ENCODE measurements around the gene ENPEP. TPM values are rescaled to one million over a fixed set of nuclear protein-coding genes. Genes with fewer than 3 reads are reported as not detected.
"Not testable (repeated sequence)": the region's sequence is repeated elsewhere in the genome, so short reads cannot be mapped to it uniquely, and the experiment has no call there.

Gene ENPEP
- total RNA-seq, 4 donors from 2014 or later = 2.0 to 6.6 (median 2.4) TPM

GRCh38 chr4:110544594-110544993, 68.6 kb downstream of the ENPEP start:
- Histone ChIP-seq H3K27me3 (no peaks in the 10 kb centered on the region), H3K4me3 (replicated peaks in 1 of 3) (no peak overlapping the region), H3K9me3 (no peaks in the 10 kb centered on the region), H3K36me3 (no peaks in the 10 kb centered on the region), H3K4me1 (no peaks in the 10 kb centered on the region), H3K27ac (no peak overlapping the region)
- DNase-seq = no peak
- intact Hi-C loops (cut with DNase I) = no loop called here
- TF ChIP-seq POLR2A (IDR thresholded peaks at IDR 0.05) = no peak
- no peak for TF ChIP-seq CTCF (IDR thresholded peaks at IDR 0.05)

GRCh38 chr4:110550260-110550659, 74.3 kb downstream of the ENPEP start:
- Histone ChIP-seq H3K36me3 (no peaks in the 10 kb centered on the region), H3K27me3 (no peaks in the 10 kb centered on the region), H3K9me3 (no peaks in the 10 kb centered on the region), H3K27ac (no peak overlapping the region), H3K4me3 (replicated peaks in 1 of 3) (no peak overlapping the region), H3K4me1 (no peaks in the 10 kb centered on the region)
- WGBS, 2 donors = 93 to 100% methylated on average over 1 of the region's 1 CpG
- TF ChIP-seq CTCF (IDR thresholded peaks at IDR 0.05) (no peak), POLR2A (IDR thresholded peaks at IDR 0.05) (no peak)
- no peak for DNase-seq
- intact Hi-C loops (cut with DNase I) = no loop called here

GRCh38 chr4:110553197-110553596, 77.2 kb downstream of the ENPEP start:
- no peak overlapping the region for H3K4me3 ChIP-seq (replicated peaks in 1 of 3)
- no peaks in the 10 kb centered on the region for H3K9me3 ChIP-seq
- 84 to 88% methylated on average over 2 of the region's 2 CpGs for WGBS, 2 donors
- H3K4me1 ChIP-seq = no peaks in the 10 kb centered on the region
- intact Hi-C loops (cut with DNase I) = no loop called here
- no peak for DNase-seq
- no peak overlapping the region for H3K27ac ChIP-seq
- H3K27me3 ChIP-seq = no peaks in the 10 kb centered on the region
- TF ChIP-seq CTCF (IDR thresholded peaks at IDR 0.05) (no peak), POLR2A (IDR thresholded peaks at IDR 0.05) (no peak)
- H3K36me3 ChIP-seq = no peaks in the 10 kb centered on the region

GRCh38 chr4:110567214-110567613, 91.3 kb downstream of the ENPEP start:
- intact Hi-C loops (cut with DNase I) = no loop called here
- no peak overlapping the region for H3K27ac ChIP-seq
- no peaks in the 10 kb centered on the region for H3K36me3 ChIP-seq
- WGBS, 2 donors = 88 to 93% methylated on average over 6 of the region's 6 CpGs
- TF ChIP-seq CTCF (IDR thresholded peaks at IDR 0.05) (no peak), POLR2A (IDR thresholded peaks at IDR 0.05) (no peak)
- H3K27me3 ChIP-seq = no peaks in the 10 kb centered on the region
- no peaks in the 10 kb centered on the region for H3K4me1 ChIP-seq
- H3K9me3 ChIP-seq = no peaks in the 10 kb centered on the region
- no peak overlapping the region for H3K4me3 ChIP-seq (replicated peaks in 1 of 3)
- no peak for DNase-seq

- H3K27ac ChIP-seq; H3K4me3 ChIP-seq (replicated peaks in 1 of 3); DNase-seq; H3K9me3 ChIP-seq; H3K4me1 ChIP-seq; H3K27me3 ChIP-seq; intact Hi-C loops (cut with DNase I); H3K36me3 ChIP-seq: not testable (repeated sequence)
- 91 to 96% methylated on average over 2 of the region's 2 CpGs for WGBS, 2 donors
These were observed 100.7 kb downstream of the ENPEP start for GRCh38 chr4:110576696-110577095.

All from thyroid gland (tissue), 4 donors.